ENCODE results near the gene AFP.

AFP gene

GRCh38 chr4:73409978-73410548, 26.0 kb upstream of the AFP start:
- Histone ChIP-seq H3K4me3 (ENCODE audit: low read depth, low read length) (no peak overlapping the region), H3K27ac (no peak overlapping the region)
- TF ChIP-seq, protein P1, sequence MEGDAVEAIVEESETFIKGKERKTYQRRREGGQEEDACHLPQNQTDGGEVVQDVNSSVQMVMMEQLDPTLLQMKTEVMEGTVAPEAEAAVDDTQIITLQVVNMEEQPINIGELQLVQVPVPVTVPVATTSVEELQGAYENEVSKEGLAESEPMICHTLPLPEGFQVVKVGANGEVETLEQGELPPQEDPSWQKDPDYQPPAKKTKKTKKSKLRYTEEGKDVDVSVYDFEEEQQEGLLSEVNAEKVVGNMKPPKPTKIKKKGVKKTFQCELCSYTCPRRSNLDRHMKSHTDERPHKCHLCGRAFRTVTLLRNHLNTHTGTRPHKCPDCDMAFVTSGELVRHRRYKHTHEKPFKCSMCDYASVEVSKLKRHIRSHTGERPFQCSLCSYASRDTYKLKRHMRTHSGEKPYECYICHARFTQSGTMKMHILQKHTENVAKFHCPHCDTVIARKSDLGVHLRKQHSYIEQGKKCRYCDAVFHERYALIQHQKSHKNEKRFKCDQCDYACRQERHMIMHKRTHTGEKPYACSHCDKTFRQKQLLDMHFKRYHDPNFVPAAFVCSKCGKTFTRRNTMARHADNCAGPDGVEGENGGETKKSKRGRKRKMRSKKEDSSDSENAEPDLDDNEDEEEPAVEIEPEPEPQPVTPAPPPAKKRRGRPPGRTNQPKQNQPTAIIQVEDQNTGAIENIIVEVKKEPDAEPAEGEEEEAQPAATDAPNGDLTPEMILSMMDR (IDR thresholded peaks at IDR 0.05; ENCODE audit: low read depth, low read length) = no peak

DNA sequence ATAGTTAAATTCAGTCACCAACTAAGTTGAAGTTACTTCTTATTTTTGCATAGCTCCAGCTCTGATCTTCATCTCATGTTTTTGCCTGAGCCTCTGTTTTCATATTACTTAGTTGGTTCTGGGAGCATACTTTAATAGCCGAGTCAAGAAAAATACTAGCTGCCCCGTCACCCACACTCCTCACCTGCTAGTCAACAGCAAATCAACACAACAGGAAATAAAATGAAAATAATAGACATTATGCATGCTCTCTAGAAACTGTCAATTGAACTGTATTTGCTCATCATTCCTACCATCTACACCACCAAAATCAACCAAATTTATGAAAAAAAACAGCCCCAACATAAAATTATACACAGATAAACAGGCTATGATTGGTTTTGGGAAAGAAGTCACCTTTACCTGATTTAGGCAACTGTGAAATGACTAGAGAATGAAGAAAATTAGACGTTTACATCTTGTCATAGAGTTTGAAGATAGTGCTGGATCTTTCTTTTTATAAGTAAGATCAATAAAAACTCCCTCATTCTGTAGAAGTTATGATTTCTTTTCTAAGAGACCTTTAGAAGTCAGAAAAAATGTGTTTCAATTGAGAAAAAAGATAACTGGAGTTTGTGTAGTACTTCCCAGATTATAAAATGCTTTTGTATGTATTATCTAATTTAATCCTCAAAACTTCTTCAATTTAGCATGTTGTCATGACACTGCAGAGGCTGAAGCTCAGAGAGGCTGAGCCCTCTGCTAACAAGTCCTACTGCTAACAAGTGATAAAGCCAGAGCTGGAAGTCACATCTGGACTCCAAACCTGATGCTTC, 24.9 kb upstream of the AFP start:
- Histone ChIP-seq H3K27me3 (ENCODE audit: insufficient read depth, low read depth, severe bottlenecking) (no peaks in the 10 kb centered on the region), H3K27ac (no peak overlapping the region), H3K4me3 (ENCODE audit: low read depth, low read length) (no peak overlapping the region), H3K36me3 (no peaks in the 10 kb centered on the region), H3K9me3 (ENCODE audit: severe bottlenecking) (no peaks in the 10 kb centered on the region)
- DNase-seq = no peak
- TF ChIP-seq, protein P1 (IDR thresholded peaks at IDR 0.05; ENCODE audit: low read depth, low read length) = no peak

More at GRCh38 chr4:73409978-73410548, 26.0 kb upstream of the AFP start:
- no peaks in the 10 kb centered on the region for H3K36me3 ChIP-seq
- DNase-seq = no peak
- no peaks in the 10 kb centered on the region for H3K9me3 ChIP-seq (ENCODE audit: severe bottlenecking)
- no peaks in the 10 kb centered on the region for H3K27me3 ChIP-seq (ENCODE audit: insufficient read depth, low read depth, severe bottlenecking)

- DNase-seq = no peak
- Histone ChIP-seq H3K4me3 (ENCODE audit: low read depth, low read length) (no peak overlapping the region), H3K27ac (no peak overlapping the region), H3K36me3 (no peaks in the 10 kb centered on the region), H3K27me3 (ENCODE audit: insufficient read depth, low read depth, severe bottlenecking) (no peaks in the 10 kb centered on the region), H3K9me3 (ENCODE audit: severe bottlenecking) (no peaks in the 10 kb centered on the region)
- TF ChIP-seq, protein P1 (IDR thresholded peaks at IDR 0.05; ENCODE audit: low read depth, low read length) = no peak
Observed at GRCh38 chr4:73411731-73412414, 24.1 kb upstream of the AFP start.

DNA sequence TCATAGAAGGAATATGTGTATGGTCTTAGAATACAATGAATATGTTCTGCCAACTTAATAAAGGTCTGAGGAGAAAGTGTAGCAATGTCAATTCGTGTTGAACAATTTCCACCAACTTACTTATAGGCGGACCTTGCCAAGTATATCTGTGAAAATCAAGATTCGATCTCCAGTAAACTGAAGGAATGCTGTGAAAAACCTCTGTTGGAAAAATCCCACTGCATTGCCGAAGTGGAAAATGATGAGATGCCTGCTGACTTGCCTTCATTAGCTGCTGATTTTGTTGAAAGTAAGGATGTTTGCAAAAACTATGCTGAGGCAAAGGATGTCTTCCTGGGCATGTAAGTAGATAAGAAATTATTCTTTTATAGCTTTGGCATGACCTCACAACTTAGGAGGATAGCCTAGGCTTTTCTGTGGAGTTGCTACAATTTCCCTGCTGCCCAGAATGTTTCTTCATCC, 22.7 kb upstream of the AFP start:
- TF ChIP-seq, protein P1 (IDR thresholded peaks at IDR 0.05; ENCODE audit: low read depth, low read length) = no peak

DNA sequence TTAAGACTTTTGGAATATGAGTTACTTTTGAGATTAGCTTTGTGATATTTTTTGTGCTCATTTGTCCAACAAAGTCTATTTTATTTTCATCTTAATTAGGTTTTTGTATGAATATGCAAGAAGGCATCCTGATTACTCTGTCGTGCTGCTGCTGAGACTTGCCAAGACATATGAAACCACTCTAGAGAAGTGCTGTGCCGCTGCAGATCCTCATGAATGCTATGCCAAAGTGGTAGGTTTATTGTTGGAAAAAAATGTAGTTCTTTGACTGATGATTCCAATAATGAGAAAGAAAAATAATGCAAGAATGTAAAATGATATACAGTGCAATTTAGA, 21.1 kb upstream of the AFP start:
- Histone ChIP-seq H3K27me3 (ENCODE audit: insufficient read depth, low read depth, severe bottlenecking) (no peaks in the 10 kb centered on the region), H3K27ac (no peak overlapping the region), H3K4me3 (ENCODE audit: low read depth, low read length) (no peak overlapping the region), H3K36me3 (no peaks in the 10 kb centered on the region), H3K9me3 (ENCODE audit: severe bottlenecking) (no peaks in the 10 kb centered on the region)
- DNase-seq = no peak
- TF ChIP-seq, protein P1 (IDR thresholded peaks at IDR 0.05; ENCODE audit: low read depth, low read length) = no peak

More for the DNA sequence above, 22.7 kb upstream of the AFP start:
- Histone ChIP-seq H3K27me3 (ENCODE audit: insufficient read depth, low read depth, severe bottlenecking) (no peaks in the 10 kb centered on the region), H3K36me3 (no peaks in the 10 kb centered on the region), H3K27ac (no peak overlapping the region), H3K4me3 (ENCODE audit: low read depth, low read length) (no peak overlapping the region), H3K9me3 (ENCODE audit: severe bottlenecking) (no peaks in the 10 kb centered on the region)
- no peak for DNase-seq

Measured in WERI-Rb-1 (cell line).